NCI-H2227 treated with DMSO at 0.1 percent for 48 hours (cell line): ENCODE measurements around the gene SPRR1A.

ENCODE experiments used
- DNase-seq: peaks from one replicate; lab custom pipeline; 2025; lab: John Stamatoyannopoulos, UW

SPRR1A gene

DNA sequence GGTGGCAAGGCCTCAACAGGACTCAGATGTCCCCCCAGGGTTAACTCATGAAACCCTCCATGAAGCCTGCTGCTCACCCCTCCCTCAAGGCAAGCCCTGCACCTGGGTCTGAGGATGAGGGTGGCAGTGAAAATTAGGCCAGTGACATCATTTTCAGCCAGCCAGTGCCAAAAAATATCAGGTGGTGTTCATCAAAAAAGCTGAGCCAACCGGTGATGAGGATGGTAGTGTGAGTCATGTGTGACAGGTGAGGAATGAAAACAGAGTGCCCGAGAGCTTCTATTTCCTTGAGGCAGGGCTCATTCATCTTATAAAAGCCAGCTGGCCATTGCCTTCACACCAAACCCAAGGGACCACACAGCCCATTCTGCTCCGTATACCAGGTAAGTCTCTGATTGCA, at the start of gene SPRR1A:
SPRR1A (plus strand) TSS at position 339 of the 400 bp plus-strand sequence. CDS start 1,150 bp downstream, outside the sequence.
- DNase-seq = no peak

GRCh38 chr1:152940614-152941013, 43.3 kb upstream of the SPRR1A start:
- DNase-seq = no peak

GRCh38 chr1:152941037-152941711, 42.7 kb upstream of the SPRR1A start:
- DNase-seq = no peak

GRCh38 chr1:152942161-152942560, 41.7 kb upstream of the SPRR1A start:
- DNase-seq = no peak

GRCh38 chr1:152946248-152946647, 37.6 kb upstream of the SPRR1A start:
- DNase-seq = no peak

DNA sequence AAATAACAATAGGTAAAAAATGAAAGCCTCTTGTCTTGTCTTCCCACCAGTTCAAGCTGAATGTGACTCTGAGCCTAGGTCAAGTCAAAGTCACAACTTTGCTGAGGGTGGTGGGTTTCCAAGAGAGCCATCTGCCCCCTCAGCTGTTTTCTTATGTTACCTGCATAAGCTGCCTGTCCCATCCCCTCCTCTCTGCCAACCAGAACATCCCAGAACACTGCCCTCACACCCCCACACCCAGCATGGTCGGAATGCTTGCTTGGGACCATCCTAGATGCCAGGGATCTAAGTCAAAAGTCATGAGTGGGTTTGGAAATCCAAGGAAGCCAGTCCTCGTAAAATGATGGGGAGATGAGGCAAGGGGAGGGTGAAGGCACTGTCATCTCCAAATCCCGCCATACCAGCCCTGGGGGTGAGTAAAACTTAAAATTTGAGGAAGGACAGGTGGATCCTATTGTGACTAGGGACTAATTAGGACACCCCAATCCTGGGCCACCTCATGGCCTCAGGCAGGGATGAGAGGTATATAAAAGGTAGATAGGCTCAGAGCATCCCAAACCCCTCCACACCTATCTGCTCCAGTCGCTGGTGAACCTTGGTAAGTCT, 37.1 kb upstream of the SPRR1A start, which contains the start of gene SPRR5:
SPRR5 (plus strand) TSS at position 556 of the 606 bp plus-strand sequence. CDS start 1,349 bp downstream, outside the sequence.
- no peak for DNase-seq

DNA sequence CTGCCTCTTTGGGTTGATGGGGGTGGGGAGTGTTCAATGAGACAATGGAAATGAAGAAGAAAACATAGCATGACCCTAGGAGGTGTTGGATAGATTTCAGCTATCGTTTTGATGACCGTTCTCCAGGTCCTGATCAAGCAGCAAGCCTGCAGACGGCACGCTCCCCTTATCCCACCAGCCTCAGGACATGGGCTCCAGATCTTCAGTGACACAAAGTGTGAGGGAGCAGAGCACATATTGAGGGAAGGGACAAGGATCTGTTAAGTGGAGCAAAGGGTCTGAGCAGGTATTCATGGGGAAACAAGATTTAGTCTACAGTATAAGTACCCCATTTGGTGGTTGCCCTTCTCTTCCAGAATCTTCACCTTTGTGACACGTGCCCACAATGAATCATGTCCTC, 32.2 kb upstream of the SPRR1A start:
- no peak for DNase-seq

- DNase-seq = no peak
These were observed 30.1 kb upstream of the SPRR1A start for GRCh38 chr1:152953761-152954160.

- DNase-seq = no peak
These were observed 29.4 kb upstream of the SPRR1A start for GRCh38 chr1:152954436-152954835.

DNA sequence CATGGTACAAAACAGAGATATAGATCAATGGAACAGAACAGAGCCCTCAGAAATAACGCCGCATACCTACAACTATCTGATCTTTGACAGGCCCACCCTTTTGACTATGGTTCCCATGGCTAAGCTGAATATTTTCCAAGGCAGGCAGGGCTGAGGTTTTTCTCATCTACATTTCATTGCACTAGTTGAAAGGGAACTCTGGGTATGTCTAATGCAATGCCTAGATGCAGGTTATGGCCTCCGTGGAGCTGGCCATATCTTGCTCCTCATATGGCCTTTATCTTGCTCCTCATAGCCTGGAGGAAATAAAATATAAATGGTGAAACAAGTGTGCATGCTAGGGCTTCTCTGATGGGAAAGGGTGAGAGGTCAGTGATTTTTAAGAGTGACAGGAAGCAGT, 26.3 kb upstream of the SPRR1A start:
- DNase-seq = no peak

DNA sequence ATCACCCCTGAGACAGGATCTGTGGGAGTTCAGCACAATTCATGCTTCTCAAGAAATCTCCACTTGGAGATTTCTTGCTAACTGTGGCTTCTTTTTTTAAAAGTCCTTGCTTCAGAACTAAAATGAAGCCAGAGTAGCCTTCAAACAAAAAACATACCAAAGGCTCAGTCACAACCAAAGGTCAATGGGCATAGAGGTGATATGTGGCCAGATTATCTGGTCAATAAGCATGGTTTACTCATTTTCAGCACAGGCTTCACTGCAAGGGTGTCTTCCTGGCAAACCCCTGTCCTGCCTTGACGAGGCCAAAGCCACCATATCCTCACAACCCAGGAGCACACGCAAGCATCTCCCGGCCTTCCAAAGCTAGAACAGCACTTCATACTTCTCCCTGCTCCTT, 24.6 kb upstream of the SPRR1A start:
- DNase-seq = no peak

- no peak for DNase-seq
These were observed 24.0 kb upstream of the SPRR1A start for GRCh38 chr1:152959801-152960451.

DNA sequence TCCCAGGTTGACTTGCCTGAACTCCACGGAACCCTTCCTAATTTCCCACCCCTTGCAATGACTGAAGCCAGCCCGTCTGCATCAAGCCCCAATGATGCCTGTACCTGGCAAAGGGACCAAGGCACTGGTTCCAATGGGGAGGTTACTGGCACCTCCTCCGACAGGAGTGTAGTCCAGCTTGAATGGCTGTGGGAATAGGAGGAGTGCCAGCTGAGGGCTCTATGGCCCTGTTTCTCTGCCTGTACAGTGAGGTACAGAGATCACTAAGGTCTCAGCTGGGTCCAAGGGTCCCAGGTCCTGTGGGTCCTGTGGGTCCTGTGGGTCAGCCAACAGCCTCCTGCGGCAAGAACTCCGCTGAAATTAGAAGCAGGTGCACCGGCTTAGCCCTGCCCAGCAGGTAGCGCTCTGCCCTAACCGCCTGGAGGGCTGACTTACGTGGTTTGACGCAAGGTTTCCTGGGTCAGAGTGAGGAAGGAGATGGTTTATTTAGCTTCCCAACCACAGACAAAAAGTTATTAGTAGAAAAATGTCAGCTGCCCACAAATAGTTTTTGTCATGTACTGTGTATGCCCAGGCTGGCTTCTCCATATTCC, 23.3 kb upstream of the SPRR1A start:
- no peak for DNase-seq

- no peak for DNase-seq
These were observed 22.5 kb upstream of the SPRR1A start for GRCh38 chr1:152961226-152961891.

DNA sequence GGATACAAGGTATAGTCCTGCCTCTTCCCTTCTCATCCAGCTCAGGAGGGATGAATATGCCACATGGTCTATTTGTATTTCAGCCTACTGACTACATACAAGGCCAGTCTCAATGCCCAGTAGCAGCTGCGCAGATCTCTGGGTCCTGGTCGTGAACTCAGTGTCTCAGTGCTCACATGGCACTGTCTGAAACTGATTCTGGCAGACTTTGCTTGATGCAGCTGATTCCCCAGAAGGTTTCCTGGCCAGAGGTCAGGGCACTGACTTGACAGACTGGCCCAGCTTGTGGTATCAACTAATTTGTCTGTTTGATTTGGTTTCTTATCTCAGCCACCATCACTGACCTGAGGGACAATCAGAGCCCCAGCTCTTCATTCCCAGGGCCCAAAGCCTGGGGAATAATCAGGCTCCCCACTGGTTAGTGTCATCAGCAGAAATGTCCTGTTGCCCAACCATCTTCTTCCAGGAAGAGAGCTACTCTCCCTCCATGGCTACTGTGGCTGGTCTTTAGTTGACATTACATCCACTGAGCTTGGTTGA, 20.9 kb upstream of the SPRR1A start:
- DNase-seq = no peak

- no peak for DNase-seq
These were observed 19.3 kb upstream of the SPRR1A start for GRCh38 chr1:152964536-152964935.

DNA sequence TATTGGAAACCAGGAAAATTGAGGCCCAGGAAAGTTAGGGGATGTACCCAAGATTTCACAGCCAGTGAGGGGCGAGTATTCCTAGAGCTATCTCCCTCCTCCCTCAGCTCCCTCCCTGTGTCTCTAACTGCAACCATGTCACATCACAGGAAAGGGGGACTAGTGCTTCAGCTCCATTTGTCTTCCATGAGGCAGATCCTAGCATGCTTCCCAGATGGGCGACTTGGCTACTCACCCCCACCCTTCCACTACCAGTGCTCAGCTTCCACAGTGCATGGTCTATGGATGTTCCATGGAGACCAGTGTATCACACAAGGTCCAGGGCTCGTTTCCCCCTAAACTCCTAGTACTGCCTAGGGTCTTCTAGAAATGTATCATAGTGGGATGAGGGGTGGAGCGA, 18.0 kb upstream of the SPRR1A start:
- DNase-seq = no peak

DNA sequence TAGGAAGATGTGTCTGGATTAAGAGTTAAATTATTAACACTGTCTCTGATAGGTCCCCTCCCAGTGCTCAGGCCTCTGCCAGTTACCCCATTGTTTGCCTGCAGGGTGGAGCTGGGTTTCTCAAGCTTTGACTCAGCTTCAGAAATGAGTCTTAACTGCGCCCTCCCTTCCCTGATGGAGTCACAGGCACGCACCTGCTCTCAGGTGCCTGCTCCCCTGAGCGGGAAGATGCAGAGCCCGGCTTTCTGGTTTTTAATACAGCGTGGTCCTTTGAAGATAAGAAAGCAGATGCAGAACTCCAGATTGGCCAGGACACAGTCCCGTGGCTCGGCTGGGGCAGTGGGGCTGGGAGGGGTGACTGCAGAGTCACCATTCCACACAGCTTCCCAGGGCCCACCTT, 16.7 kb upstream of the SPRR1A start:
- no peak for DNase-seq

GRCh38 chr1:152968248-152968647, 15.6 kb upstream of the SPRR1A start:
- DNase-seq = no peak

DNA sequence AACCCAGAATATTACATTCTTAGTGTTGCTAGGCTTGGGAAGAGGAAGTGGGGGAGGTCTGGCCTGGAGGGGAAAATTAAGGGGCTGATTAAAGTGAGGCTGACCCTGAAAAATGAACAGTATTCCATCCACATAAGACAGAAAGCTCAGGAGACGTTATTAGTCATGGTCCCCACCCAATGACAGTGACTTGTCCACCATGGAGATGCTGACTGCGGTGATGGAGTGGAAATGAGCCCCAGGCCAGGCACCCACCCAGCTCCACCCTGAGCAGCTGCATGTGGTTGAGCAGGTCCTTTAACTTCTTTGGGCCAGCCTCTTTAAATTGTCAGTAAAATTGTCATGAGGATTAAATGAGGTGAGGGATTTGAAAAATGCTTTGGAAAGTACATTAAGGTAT, 14.8 kb upstream of the SPRR1A start:
- DNase-seq = no peak

DNA sequence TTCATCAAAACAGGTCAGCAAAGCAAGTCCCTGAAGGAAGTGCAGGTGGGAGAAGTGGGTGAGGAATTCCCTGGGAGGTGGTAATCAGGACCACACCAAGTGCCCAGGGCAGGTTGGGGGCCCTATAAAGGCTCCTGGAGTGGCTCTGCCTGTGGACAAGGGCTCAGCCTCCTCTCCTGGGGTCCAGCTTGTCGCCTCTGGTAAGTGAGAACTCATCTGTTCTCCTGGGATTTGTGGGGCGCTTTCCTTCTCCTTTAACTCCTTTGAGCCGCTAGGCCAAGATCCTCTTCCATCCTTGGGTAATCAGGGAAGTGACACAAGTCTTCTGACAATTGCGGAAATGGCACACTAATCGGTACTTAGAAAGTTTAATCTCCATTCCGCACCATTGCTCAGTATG, 13.4 kb upstream of the SPRR1A start, which contains the start of gene SPRR4:
SPRR4 (plus strand) TSS at position 154 of the 400 bp plus-strand sequence. CDS start 1,243 bp downstream, outside the sequence.
- DNase-seq = no peak
